GOT3 (cell line): ENCODE data around the gene TEAD3.
"Not testable (repeated sequence)": the region's sequence is repeated elsewhere in the genome, so short reads cannot be mapped to it uniquely, and the experiment has no call there.

Experiments used
- DNase-seq: peaks from one replicate; lab custom pipeline; 2025; ENCODE audit warnings: mixed read lengths; lab: John Stamatoyannopoulos, UW

TEAD3 gene

DNA sequence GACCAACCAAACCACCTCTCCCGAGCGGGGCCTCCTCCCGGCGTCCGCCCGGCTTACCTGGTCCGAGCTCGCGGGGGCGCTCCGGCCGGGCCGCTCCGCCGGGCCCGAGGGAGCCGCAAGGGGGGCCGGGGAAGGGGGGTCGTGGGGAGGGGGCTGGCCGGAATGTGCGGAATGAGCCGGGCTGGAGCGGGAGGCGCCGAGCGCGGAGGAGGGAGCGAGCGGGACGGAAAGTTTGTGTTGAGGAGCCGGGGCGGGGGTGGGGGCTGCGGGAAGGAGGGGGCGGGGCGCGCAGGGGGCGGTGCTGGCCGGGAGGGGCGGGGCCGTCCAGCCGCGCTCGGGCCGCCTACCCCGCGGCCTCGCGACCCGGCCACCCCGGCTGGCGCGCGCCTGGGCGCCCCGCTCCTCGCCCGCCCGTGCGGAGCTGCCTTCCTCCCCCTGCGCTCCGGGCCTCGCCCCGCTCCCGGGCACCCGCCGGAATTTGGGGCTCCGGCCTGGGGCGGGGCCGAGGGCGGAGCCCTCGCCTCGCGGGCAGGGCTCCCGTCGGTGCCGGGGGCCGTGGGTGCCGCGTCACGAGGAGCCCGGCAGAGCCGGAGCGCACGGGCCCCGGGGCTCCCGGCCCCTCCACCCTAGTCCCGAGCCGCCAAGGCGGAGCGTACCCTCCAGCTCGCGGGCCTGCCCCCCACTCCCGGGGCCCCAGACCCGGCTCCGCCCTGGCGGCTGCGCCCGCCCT, at the start of gene TEAD3:
Gene TEAD3, minus strand, starts transcription at position 239 of the 730 bp plus-strand sequence.
- peak; percentile 37 for DNase-seq

DNA sequence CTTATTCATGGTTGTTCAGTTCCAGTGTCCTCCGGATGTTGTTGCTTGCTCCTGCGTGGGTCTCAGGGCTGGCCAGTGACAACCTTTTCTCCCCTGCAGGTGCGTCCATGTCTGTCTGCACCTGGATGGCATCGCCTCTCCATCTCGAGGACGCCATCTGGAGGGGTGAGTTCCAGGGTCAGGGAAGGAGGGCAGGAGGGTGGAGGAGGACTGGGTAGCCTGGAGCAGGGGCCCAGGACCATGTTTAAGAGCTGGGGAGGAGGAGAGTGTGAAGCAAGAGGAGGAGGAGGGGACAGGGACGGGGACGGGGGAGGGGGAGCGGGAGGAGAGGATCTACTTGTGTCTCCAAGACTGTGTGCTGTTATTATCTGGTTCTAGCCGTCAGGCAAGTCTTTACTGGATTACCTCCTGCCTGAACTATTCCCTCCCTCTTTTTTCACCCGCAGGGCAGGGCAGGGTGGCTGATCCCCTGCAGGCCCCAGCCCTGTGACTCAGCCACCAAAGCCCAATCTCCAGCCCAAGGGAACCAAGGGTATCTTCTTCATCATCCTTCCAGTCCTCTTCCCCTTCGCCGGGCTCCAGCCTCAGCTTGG, 48.0 kb upstream of the TEAD3 start:
- DNase-seq: no peak

DNA sequence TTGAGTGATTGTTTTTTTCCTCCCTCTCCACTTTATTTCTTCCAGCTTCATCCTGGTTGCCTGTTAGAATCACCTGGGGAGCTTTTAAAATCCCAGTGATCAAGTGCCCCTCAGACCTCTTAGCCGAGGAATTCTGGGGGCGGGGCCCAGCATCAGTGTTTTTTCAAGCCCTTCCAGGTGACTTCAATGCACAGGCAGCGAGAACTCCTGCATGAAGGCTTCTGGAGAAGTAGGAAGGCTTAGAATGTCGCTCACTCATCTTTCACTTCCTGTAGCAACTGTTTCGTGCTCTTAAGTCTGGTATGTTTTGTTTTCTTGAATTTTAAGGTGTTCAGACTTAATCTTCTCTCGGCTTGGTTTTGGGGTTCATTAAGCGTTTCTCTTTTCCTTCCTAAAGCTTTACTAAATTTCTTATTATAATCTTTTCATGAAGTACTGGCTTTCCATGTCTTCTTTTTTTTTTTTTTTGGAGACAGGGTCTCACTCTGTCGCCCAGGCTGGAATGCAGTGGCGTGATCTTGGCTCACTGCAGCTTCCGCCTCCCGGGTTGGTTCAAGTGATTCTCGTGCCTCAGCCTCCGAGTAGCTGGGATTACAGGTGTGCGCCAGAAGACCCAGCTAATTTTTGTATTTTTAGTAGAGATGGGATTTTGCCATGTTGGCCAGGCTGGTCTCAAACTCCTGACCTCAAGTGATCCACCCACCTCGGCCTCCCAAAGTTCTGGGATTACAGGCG, 46.7 kb upstream of the TEAD3 start:
- no peak for DNase-seq

DNA sequence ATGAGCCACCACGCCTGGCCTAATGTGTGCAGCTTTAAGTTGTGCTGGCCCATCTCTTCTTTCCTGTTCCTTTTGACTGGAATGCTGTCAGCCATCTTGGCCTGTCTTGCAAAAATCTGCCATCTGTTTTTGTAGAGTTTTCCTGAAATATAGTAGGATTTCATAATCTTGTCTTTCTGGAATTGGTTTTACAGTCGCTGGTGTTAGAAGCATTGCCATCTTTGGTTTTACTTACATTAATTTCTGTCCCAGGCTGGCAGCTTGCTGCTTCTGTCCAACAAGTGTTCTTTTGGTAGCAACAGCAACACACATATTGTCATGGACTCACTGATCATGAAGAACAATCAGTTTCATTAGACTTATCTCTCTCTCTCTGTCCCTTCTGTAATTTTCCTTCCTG, 45.0 kb upstream of the TEAD3 start:
- DNase-seq: no peak

DNA sequence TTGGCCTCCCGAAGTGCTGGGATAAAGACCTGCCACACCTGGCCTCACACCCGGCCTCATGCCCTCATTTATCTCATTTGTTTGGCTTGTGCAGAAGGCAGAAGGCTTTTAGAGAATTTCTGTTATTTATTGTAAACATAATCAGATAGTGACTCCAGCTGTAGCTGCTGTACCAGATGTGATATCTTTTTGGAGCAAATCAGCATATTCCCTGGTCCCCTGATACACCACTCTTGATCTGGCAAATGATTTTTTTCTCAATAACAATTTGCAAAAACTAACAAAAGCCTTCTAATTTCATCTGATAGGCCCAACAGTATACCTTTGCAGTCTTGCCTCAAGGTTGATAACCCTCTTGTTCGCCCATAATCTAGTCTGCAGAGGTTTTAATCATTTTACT, 42.3 kb upstream of the TEAD3 start:
- no peak for DNase-seq

DNA sequence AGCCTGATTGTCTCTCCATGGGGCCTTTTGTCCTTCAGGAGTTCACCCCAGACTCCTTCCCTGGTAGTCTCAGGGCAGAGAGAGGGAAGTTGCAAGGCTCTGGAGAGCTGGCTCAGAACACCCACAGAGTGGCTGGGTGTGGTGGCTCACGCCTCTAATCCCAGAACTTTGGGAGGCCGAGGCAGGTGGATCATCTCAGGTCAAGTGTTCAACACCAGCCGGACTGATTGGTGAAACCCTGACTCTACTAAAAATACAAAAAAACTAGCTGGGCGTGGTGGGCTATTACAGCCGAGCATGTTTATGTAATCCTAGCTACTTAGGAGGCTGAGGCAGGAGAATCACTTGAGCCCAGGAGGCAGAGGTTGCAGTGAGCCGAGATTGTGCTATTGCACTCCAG, 39.0 kb upstream of the TEAD3 start:
- DNase-seq: not testable (repeated sequence)

DNA sequence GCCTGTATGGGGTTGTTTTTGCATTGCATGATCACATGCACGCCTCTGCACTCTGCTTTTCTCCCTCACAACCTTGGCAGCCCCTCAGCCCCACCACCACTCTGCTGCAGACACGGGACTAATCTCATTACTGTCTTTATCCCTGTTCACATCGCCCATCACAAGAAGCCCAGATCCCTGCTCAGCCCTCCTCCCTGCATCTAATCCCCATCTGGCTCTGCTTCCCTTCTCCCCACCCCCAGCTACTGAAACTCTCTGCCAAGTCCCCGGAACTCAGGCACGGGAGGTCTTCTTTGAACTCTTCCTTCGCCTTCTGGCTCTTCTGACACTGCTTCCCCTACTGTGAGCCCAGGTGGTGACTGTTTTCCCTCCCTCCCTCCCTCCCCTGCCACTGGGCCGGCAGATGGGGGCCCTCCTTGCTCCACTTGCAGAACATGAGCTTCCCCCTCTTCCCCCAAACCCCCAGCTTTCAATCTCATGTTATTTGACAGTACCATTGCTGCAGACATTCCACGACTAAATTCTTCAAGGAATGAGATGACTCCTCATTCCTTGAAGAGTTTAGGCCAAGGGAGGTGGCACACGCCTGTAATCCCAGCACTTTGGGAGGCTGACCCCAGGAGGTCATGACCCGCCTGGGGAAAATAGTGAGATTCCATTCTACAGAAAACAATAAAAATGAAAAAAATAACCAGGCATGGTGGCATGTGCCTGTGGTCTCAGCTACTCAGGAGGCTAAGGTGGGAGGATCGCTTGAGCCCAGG, 37.7 kb upstream of the TEAD3 start:
- DNase-seq: no peak

DNA sequence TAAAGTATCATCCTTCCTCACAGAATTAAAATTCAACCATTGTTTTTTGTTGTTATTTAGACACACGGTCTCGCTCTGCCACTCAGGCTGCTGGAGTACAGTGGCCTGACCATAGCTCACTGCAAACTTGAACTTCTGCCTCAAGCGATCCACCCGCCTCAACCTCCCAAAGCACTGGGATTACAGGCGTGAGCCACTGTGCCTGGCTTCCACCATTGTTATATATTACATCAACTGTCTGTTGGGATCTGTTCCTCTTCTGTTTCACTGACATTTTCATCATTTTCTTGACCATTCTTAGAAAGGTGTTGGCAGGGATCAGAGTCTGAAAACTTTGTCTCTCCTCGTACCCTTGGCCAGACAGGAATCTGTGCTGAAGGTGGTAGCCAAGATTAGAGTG, 37.1 kb upstream of the TEAD3 start:
- no peak for DNase-seq

DNA sequence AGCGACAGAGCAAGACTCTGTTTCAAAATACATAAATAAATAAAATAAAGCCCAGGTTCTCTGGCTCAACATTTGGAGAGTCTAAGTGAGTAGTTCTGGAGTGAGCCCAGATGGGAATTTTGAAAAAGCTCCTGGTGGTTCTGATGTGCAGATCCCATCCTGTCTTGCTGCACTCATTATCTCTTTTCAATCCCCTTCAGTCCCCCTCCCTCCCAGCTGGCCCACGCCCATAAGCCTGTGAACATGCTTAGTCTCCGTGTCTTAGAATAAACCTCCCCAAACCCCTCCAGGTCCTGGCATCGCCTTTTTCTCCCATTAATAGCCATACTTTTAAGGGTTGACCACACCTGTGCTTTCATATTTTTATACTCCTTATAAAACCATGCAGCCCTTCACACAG, 35.2 kb upstream of the TEAD3 start:
- DNase-seq: no peak

DNA sequence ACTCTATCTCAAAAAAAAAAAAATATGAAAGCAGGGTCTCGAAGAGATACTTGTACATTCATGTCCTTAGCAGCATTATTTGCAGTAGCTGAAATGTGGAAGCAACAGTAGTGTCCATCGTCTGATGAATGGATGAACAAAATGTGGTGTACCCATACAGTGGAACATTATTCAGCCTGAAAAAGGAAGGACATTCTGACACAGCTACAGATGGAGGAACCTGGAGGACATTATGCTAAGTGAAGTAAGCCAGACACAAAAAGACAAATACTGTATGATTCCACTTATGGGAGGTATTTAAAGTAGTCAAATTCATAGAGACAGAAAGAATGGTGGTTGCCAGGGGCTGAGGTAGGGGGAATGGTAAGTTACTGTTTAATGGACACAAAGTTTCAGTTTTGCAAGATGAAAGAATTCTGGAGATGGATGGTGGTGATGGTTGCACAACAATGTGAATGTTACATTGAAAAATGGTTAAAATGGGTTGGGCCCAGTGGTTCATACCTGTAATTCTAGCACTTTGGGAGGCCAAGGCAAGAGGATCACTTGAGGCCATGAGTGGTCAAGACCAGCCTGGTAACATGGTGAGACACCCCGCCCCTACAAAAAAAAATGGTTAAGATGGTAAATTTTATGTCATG, 27.6 kb upstream of the TEAD3 start:
- no peak for DNase-seq

DNA sequence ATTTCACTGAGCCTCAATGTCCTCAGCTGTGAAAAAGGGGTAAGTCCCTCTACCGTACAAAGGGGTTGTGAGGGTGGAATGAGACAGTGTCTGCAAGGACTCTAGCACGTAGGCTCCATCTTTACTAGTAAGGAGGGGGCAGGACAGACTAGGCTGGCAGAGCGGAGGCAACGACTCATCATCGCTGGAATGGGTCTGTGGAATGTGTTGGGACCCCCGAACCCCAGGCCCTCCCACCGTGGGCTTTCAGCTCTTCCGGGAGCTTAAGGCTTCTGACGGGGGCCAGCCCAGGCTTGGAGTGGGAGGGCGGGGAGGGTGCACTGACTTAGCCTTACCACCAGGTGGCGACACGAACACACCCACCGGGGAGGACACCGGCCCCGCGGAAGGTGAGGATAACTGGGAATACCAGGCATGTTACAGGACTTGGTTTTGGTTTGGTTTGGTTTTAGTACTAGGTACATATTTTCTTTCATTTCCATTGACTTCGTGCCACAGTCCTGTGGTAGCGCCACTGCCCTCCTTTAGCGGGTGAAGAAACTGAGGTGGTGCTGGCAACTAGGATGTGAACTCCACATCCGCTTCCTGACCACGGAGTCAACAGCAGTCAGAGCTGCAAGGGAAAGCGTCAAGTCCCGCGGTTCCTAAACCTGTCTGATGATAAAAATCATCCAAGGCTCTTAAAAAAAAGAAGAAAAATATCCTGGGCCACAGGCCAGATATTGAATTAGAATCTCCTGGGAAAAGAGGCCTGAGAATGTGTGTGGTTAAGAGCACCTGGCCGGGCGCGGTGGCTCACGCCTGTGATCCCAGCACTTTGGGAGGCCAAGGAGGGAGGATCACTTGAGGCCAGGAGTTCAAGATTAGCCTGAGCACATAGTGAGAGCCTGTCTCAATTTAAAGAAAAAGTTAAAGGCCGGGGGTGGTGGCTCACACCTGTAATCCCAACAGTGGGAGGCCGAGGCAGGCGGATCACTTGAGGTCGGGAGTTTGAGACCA, 26.1 kb upstream of the TEAD3 start:
- DNase-seq: no peak

DNA sequence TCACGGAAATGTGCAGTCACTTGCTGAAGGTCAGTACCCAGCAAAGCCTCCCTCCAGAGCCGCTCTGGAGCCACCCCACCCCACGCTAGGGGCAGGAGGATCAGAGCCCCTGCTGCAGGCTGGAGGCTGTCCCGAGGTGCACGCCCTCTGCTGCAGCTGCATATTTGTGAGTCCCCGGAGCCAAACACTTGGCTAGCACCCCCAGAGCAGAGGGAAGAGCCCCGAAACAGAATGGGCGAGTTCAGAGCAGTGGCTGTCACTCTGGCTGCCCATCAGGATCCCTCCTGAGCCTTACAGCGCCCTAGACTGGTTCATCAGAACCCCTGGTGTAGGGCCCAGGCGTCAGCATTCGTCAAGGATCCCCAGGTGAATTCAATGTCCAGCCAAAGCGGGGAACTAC, 25.3 kb upstream of the TEAD3 start:
- DNase-seq: no peak

DNA sequence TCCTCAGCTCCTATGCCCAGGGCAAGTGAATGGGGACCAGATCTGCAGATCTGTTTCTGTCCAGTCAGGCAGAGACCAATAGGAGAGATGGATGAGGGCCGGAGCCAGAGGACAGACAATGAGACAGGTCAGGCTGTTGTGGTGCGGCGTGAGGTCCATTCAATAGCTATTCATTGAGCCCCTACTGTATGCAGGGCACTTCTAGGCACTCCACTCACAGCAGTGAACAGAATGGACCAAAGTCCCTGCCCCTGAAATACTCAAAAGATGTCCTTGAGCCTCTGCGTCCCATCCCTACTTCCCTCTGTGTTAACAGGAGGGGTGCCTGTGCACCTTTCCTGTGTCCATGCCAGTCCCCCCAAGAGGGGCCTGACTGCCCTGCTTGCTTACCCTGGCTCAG, 24.4 kb upstream of the TEAD3 start:
- no peak for DNase-seq

DNA sequence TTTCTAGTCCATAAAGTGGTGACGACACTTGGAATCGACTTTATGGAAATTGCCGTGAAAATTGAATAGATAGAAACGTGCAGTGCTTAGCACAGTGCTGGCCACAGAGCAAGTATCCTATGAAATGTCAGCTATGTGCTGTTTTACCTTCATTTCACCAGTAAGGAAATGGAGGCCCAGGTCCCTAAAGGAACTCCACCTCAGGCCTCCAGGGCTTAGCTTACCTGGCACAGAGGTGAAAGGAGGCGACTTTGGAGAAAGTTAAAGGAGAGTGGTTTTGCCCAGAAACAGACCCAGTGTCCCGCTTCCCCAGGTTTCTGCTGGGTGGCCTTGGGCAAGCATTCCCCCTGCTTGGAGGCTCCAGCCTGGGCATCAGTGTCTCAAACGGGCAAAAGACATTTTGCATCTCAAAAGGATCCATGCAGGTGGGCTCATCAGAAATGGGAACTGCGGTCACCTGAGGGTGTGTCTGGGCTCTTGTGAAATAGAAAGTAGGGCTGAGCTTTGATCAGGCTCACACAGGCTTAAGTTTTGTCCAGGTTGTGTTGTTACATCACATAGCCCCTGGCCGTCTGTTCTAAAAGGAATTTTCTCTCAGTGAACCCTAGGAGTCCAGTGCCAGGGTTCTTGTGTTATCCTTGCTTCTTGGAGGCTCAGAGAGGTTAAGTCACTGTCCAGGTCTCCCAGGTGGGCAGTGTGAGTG, 22.6 kb upstream of the TEAD3 start:
- DNase-seq: no peak

DNA sequence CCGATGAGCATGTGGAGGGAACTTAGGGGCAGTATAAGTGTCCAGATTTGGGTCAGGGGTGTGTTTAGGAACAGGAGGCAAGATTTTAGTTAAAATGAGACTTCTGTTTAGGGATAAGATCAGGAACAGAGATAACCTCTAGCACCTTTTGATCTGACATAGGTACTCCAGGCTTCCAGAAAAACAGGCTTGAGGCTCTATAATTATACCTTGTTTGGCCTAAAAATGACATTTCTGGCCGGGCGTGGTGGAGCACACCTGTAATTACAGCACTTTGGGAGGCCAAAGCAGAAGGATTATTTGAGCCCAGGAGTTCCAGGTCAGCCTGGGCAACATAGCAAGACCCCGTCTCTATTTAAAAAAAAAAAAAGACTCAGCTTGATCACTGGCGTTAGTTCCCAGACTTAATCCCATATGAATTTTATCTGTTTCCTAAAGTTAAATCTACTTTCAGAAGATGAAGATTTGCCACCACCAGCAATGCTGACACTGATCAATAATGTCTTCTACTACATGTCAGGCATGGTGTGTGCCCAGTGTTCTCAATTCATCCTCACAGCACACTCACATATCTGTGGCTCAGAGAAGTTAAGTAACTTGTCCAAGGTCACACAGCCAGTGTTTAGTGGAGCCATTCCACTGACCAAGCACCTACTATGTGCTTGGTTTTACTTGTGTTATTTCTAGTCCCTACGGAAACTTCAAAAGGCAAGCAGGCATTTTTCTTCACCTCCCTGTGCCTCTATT, 21.9 kb upstream of the TEAD3 start:
- DNase-seq: no peak

DNA sequence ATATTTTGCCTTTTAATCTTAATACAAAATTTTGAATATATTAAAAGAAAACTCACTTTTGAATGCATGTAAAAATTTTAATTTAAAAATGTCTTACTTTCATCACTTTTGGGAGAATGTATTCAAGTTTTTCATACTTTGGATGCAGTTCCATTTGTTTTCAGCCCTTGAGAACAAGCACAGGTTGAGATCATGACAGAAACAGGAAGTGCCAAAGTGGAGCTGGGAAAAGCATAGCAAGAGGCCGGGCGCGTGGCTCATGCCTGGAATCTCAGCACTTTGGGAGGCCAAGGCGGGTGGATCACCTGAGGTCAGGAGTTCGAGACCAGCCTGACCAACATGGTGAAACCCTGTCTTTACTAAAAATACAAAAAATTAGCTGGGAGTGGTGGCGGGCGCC, 21.1 kb upstream of the TEAD3 start:
- not testable (repeated sequence) for DNase-seq

DNA sequence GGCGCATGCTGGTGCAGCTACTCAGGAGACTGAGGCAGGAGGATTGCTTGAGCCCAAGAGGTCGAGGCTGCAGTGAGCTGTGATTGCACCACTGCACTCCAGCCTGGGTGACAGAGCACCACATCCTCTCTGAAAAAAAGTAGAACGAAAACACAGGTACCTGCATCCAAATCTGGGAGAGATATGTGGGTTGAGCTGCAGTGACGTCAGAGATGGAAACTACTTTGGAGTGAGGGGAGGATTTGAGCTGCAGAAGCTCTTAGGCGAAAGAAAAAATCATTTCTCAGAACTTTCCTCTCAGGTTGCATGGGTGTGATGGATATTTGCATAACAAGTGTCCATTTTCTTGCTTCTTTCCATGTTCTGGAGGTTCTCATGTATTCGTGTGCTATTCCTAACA, 19.8 kb upstream of the TEAD3 start:
- no peak for DNase-seq

DNA sequence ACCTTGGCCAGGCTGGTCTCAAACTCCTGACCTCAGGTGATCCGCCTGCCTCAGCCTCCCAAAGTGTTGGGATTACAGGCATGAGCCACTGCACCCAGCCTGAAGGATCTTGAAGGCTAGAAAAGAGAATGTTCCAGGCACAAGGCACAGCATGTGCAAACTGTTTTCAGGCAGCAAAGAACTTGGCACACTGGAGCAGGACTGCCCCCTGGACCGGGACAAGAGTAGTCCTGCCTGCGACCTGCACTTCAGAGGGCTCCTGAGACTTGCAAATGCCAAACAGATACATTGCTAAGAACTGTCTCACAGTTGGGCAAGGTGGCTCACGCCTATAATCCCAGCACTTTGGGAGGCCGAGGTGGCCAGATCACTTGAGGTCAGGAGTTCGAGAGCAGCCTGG, 19.1 kb upstream of the TEAD3 start:
- not testable (repeated sequence) for DNase-seq

DNA sequence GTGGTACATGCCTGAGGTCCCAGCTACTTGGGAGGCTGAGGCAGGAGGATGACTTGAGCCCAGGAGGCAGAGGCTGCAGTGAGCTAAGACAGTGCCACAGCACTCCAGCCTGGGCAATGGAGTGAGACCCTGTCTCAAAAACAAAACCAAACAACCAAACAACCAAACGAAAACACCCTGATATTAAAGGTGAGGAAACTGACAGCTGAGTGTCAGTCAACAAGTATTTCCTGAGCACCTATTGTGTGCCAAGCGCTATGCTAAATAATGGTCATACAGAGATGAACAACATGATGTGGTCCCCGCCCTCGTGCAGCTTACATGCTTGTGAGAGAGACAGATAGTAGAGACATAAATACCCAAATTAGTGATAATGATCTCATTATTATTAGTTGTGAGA, 17.7 kb upstream of the TEAD3 start:
- no peak for DNase-seq
